Endothelial cell of umbilical vein (primary cell): ENCODE measurements around the gene MCC. TPM values are rescaled to one million over a fixed set of nuclear protein-coding genes. Genes with fewer than 3 reads are reported as not detected.

Source experiments
- BruUV-seq: library from RNA; stranded (reverse); fragments of 400-500 nt; replicated peaks from 2 replicates; lab custom pipeline; 2021; lab: Mats Ljungman, UMichigan
- CTCF ChIA-PET: fragments of 300-600, 350-600 bp; sonication (Branson Sonifier 250); formaldehyde crosslinking; loops from one replicate; lab custom pipeline; 2021; ENCODE audit warnings: antibody characterized with exemption, inconsistent platforms; lab: Charles Lee
- POLR2A ChIA-PET: fragments of 300-600, 350-600 bp; sonication (Branson Sonifier 250); formaldehyde crosslinking; loops from one replicate; lab custom pipeline; 2021; ENCODE audit warnings: antibody characterized with exemption, inconsistent platforms; lab: Charles Lee
- DNase-seq: peaks from one replicate; pipeline ENCODE4 v3.0.0-alpha.2; 2011; ENCODE audit warnings: low read depth, low spot score
- FAIRE-seq: peaks from 2 replicates; lab custom pipeline; 2011; peaks lifted over from hg19 to GRCh38; lab: Jason Lieb, UNC
- H2AFZ ChIP-seq: 2 replicates; pipeline ENCODE4 v1.6.0; 2012; ENCODE audit warnings: low read depth, low read length, control low read depth, inconsistent platforms
- H3K27ac ChIP-seq: 2 replicates; pipeline ENCODE4 v1.5.1; 2011; ENCODE audit warnings: low read depth, mild to moderate bottlenecking, control low read depth, low read length, moderate library complexity; ENCODE audit not compliant: insufficient read depth
- H3K27me3 ChIP-seq, 2 experiments: 2 replicates each; pipeline versions ENCODE4 v1.6.0 to v1.6.1; 2011; ENCODE audit warnings: low read length in 2 of 2, mixed read lengths in 1 of 2; ENCODE audit not compliant: control insufficient read depth in 2 of 2, insufficient read depth in 2 of 2
- H3K36me3 ChIP-seq, 2 experiments: 2 replicates in 1 of 2; 3 replicates in 1 of 2; pipeline ENCODE4 v1.5.1; 2011; ENCODE audit warnings: low read length in 2 of 2, mild to moderate bottlenecking in 1 of 2, moderate library complexity in 1 of 2; ENCODE audit not compliant: control insufficient read depth in 2 of 2, insufficient read depth in 2 of 2; ENCODE audit errors: extremely low read depth in 1 of 2
- H3K4me1 ChIP-seq: 3 replicates; pipeline ENCODE4 v1.5.1; 2011; ENCODE audit warnings: mild to moderate bottlenecking, low read length; ENCODE audit not compliant: control insufficient read depth, insufficient read depth; ENCODE audit errors: extremely low read depth
- H3K4me2 ChIP-seq: 2 replicates; pipeline ENCODE4 v1.6.1; 2011; ENCODE audit warnings: low read length, control low read depth, mixed read lengths; ENCODE audit not compliant: insufficient read depth
- H3K4me3 ChIP-seq, 3 experiments: fragments of 200-600 bp in 1 of 3; sonication (generic), shearing (Covaris generic) in 1 of 3; replicated peaks in 1 of 3; 2 replicates each; pipeline ENCODE4 v1.5.1; 2011 to 2016; ENCODE audit warnings: control low read depth in 3 of 3, low read length in 3 of 3, mild to moderate bottlenecking in 2 of 3, inconsistent platforms in 1 of 3, low read depth in 1 of 3, moderate library complexity in 1 of 3; ENCODE audit not compliant: insufficient read depth in 1 of 3
- H3K79me2 ChIP-seq: 2 replicates; pipeline ENCODE4 v1.6.0; 2012; ENCODE audit warnings: low read length, inconsistent platforms; ENCODE audit not compliant: control insufficient read depth, insufficient read depth
- H3K9ac ChIP-seq: replicated peaks from 2 replicates; pipeline ENCODE3; 2011; ENCODE audit warnings: low read length, control low read depth; ENCODE audit not compliant: insufficient read depth; ENCODE audit errors: extremely low read depth
- H3K9me1 ChIP-seq: replicated peaks from 3 replicates; pipeline ENCODE4 v1.6.0; 2011; ENCODE audit warnings: mild to moderate bottlenecking, low read length; ENCODE audit not compliant: control insufficient read depth, insufficient read depth; ENCODE audit errors: extremely low read depth
- H3K9me3 ChIP-seq: replicated peaks from 2 replicates; pipeline ENCODE4 v1.5.1; 2012; ENCODE audit warnings: low read length, inconsistent platforms; ENCODE audit not compliant: control insufficient read depth, insufficient read depth
- H4K20me1 ChIP-seq: replicated peaks from 2 replicates; pipeline ENCODE3; 2011; ENCODE audit warnings: mild to moderate bottlenecking, low read length; ENCODE audit not compliant: control insufficient read depth, insufficient read depth; ENCODE audit errors: extremely low read depth
- CTCF ChIP-seq, 2 donors: IDR thresholded peaks; 1 replicate in 1 of 2; 2 replicates in 1 of 2; pipeline ENCODE4 v1.5.1; 2011; ENCODE audit warnings: low read length in 2 of 2, mild to moderate bottlenecking in 2 of 2, moderate library complexity in 2 of 2, control low read depth in 1 of 2, inconsistent platforms in 1 of 2, low read depth in 1 of 2; ENCODE audit not compliant: insufficient read depth in 1 of 2; ENCODE audit errors: extremely low read depth in 1 of 2
- FOS ChIP-seq: IDR thresholded peaks from 2 replicates; pipeline ENCODE4 v1.6.1; 2011; ENCODE audit warnings: mild to moderate bottlenecking, low read length, moderate library complexity, borderline replicate concordance; ENCODE audit not compliant: insufficient read depth
- JUN ChIP-seq: IDR thresholded peaks from 2 replicates; pipeline ENCODE4 v1.6.1; 2011; ENCODE audit warnings: borderline replicate concordance, low read depth; ENCODE audit not compliant: insufficient read length, insufficient read depth
- MAX ChIP-seq: IDR thresholded peaks from 2 replicates; pipeline ENCODE4 v1.6.1; 2011; ENCODE audit not compliant: insufficient read depth, insufficient read length
- POLR2A ChIP-seq: IDR thresholded peaks from 2 replicates; pipeline ENCODE4 v1.6.1; 2012; ENCODE audit warnings: low read depth, mild to moderate bottlenecking, control low read depth, low read length
- POLR2AphosphoS5 ChIP-seq: IDR thresholded peaks from 2 replicates; pipeline ENCODE4 v1.6.1; 2012; ENCODE audit warnings: low read depth, mild to moderate bottlenecking, control low read depth, low read length, moderate library complexity; ENCODE audit not compliant: insufficient read depth
- dilution Hi-C: fragments of 300-500 bp; cut with MboI; formaldehyde crosslinking; loops from one replicate; pipeline ENCODE4 v1.15.0; 2019; ENCODE audit warnings: low sequenced_read_pairs; ENCODE audit not compliant: extremely low pct_ligation_motif_present
- intact Hi-C: fragments of 100-400 bp; cut with micrococcal nuclease; formaldehyde crosslinking; loops from one replicate; pipeline ENCODE4 v1.10.0; 2022
- polyA plus RNA-seq, 4 experiments: library from polyadenylated mRNA; depleted of rRNA in 3 of 4; stranded (reverse) in 3 of 4; unstranded in 1 of 4; fragments of >200 nt; gene quantifications; 2 replicates each; pipeline versions ENCODE4 v1.2.1 to v1.2.3, GENCODE V29; 2011 to 2012; ENCODE audit warnings: missing spikeins in 1 of 4
- total RNA-seq: library from RNA; stranded (reverse); gene quantifications from 2 replicates; pipeline ENCODE4 v1.2.3, GENCODE V29; 2021

MCC gene
- total and polyA plus RNA-seq, 2 donors (not counting 3 experiments of a cell fraction or from before 2014, with no cell fraction given), result 6.9 to 27.5 TPM

- Histone ChIP-seq H3K27me3 (no peaks in the 10 kb centered on the region), H3K9me1 (no peaks in the 10 kb centered on the region), H3K36me3 (peaks cover 6 to 10% of the 10 kb centered on the region in 2 experiments), H2AFZ (no peak overlapping the region), H4K20me1 (no peaks in the 10 kb centered on the region), H3K4me1 (peaks cover 51% of the 10 kb centered on the region), H3K27ac (peak overlapping the region; percentile 95), H3K79me2 (peaks cover 6% of the 10 kb centered on the region), H3K9ac (peak overlapping the region; percentile 62), H3K9me3 (no peaks in the 10 kb centered on the region), H3K4me2 (peak overlapping the region; percentile 92), H3K4me3 (peak overlapping the region in 1 of 3 experiments; percentile 36)
- TSS peak; percentile 84 for BruUV-seq
- CTCF ChIA-PET, result interaction anchor here (1.1 to 1.8 kb wide), 2 partner anchors 15 to 18 kb away, joined by 3 to 5 read pairs; no protein-coding TSS in a partner anchor
- intact Hi-C loops (loop anchor here (1.0 to 2.0 kb wide), 3 partner anchors 16 to 44 kb away; partner anchors contain the start of gene DCP2), dilution Hi-C loops (no loop called here)
- peak; percentile 90 for FAIRE-seq
- POLR2A ChIA-PET, result no interaction called here
- TF ChIP-seq POLR2AphosphoS5, result peak; percentile 55
- TF ChIP-seq CTCF (IDR thresholded peaks at IDR 0.05; ENCODE audit: extremely low read depth in 1 of 2, insufficient read depth in 1 of 2, low read depth in 1 of 2, low read length in 2 of 2), result no peak
- peak; percentile 98 for TF ChIP-seq JUN
- TF ChIP-seq POLR2A, result no peak
- peak; percentile 90 for TF ChIP-seq FOS
- no peak for TF ChIP-seq MAX
- peak; percentile 84 for DNase-seq
Measured at GRCh38 chr5:113020461-113021273, 467.6 kb downstream of the MCC start.
